Gastrocnemius medialis (tissue), 4 donors: ENCODE results near the gene FBLIM1. TPM values are rescaled to one million over a fixed set of nuclear protein-coding genes. Genes with fewer than 3 reads are reported as not detected.
A peak's percentile ranks its signal among the peaks of the same experiment; 100 is the strongest.

Experiments used
- ATAC-seq, 2 donors: fragments of 150-250 bp; one replicate each; pipeline ENCODE4 v1.9.1; 2016
- DNase-seq, 2 donors: peaks; one replicate each; pipeline ENCODE4 v3.0.0-alpha.2; 2019
- H3K27ac ChIP-seq, 4 donors: fragments of 200-600 bp; sonication (generic); 1 replicate in 1 of 4; 2 replicates in 3 of 4; pipeline ENCODE4 v1.5.1; 2016 to 2018; ENCODE audit warnings: mild to moderate bottlenecking in 2 of 4, moderate library complexity in 1 of 4
- H3K27me3 ChIP-seq, 3 donors: fragments of 200-600 bp; sonication (generic) in 2 of 3; 1 replicate in 1 of 3; 2 replicates in 2 of 3; pipeline versions ENCODE4 v1.5.1 to v1.6.0; 2016 to 2019; ENCODE audit warnings: mild to moderate bottlenecking in 1 of 3, moderate library complexity in 1 of 3
- H3K36me3 ChIP-seq, 2 donors: fragments of 200-600 bp; sonication (generic) in 1 of 2; one replicate each; pipeline ENCODE4 v1.5.1; 2017 to 2018
- H3K4me1 ChIP-seq, 2 donors: fragments of 200-600 bp; sonication (generic) in 1 of 2; one replicate each; pipeline ENCODE4 v1.5.1; 2016 to 2017; ENCODE audit warnings: mild to moderate bottlenecking in 2 of 2
- H3K4me3 ChIP-seq, 4 donors: fragments of 200-600 bp; sonication (generic) in 3 of 4; 1 replicate in 1 of 4; 2 replicates in 3 of 4; pipeline ENCODE4 v1.5.1; 2016 to 2019; ENCODE audit warnings: mild to moderate bottlenecking in 2 of 4
- H3K9me3 ChIP-seq, 3 donors: fragments of 200-600 bp; sonication (generic) in 2 of 3; 1 replicate in 1 of 3; 2 replicates in 2 of 3; pipeline ENCODE4 v1.5.1; 2016 to 2019
- POLR2A ChIP-seq, 2 donors: fragments of 450-650 bp; IDR thresholded peaks; one replicate each; pipeline ENCODE4 v1.6.1; 2017; ENCODE audit warnings: antibody characterized with exemption in 2 of 2, mild to moderate bottlenecking in 2 of 2, moderate library complexity in 2 of 2
- in situ Hi-C, 4 donors: fragments of 200-750 bp; cut with MboI; loops; one replicate each; pipeline versions ENCODE4 v1.15.0 to v1.8.0; 2017; ENCODE audit warnings: low sequenced_read_pairs in 4 of 4
- intact Hi-C: fragments of 100-400 bp; cut with DNase I; formaldehyde crosslinking; loops from one replicate; pipeline ENCODE4 v1.15.1; 2023; ENCODE audit warnings: low total_unique reads
- total RNA-seq, 4 donors: library from RNA; depleted of rRNA; stranded (reverse); fragments of >200 nt; gene quantifications; one replicate each; pipeline versions ENCODE4 v1.1.0 to v1.2.3, GENCODE V29; 2016
- TF ChIP-seq, protein P1 (sequence below), 5 experiments: fragments of 450-650 bp in 3 of 5; fragments of 200-600 bp in 2 of 5; sonication (generic) in 2 of 5; IDR thresholded peaks in 4 of 5; conservative IDR thresholded peaks in 1 of 5; 1 replicate in 4 of 5; 2 replicates in 1 of 5; pipeline ENCODE4 v1.5.1; 2016 to 2019; ENCODE audit warnings: antibody characterized with exemption in 5 of 5, mild to moderate bottlenecking in 3 of 5, moderate library complexity in 3 of 5

FBLIM1 gene
- total RNA-seq, 4 donors from 2014 or later: 1.4 to 3.9 (median 3.8) TPM

DNA sequence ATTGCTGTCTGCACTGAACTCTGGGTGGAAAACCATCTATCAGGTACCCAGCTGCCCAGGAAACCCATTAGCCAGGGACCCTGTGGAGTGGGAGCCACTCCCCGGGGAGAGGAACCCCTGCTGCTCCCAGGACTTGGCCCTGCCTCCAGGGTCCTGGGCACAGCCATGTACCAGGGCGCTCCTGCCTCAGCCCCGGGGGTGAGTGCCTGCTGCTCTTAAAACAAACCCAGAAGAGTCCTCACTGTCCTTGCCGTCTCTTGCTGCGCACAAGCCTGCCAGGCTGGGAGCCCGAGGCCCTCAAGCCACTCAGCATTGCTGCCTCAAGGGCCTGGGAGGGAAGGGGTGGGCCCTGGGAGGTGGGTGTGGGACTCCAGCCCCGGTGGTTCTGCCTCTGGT is 25.9 kb upstream of the FBLIM1 start:
- intact Hi-C loops: no loop called here
- Histone ChIP-seq H3K27me3 (no peaks in the 10 kb centered on the region), H3K36me3 (peaks cover 0 to 73% of the 10 kb centered on the region in 2 donors), H3K4me1 (peaks cover 28 to 40% of the 10 kb centered on the region in 2 donors), H3K27ac (peak overlapping the region; percentile 59 to 95 (median 89)), H3K9me3 (no peaks in the 10 kb centered on the region), H3K4me3 (no peak overlapping the region)
- DNase-seq (peak in 1 of 2 donors; percentile 10), ATAC-seq (no peak)
- in situ Hi-C loops: loop anchor here in 2 of 4 donors (10.0 to 25.0 kb wide), 2 partner anchors 138 to 145 kb away; partner anchors contain the start of gene AGMAT (in 1 of the 2)
- no peak for TF ChIP-seq POLR2A (IDR thresholded peaks at IDR 0.05)
- TF ChIP-seq, protein P1, sequence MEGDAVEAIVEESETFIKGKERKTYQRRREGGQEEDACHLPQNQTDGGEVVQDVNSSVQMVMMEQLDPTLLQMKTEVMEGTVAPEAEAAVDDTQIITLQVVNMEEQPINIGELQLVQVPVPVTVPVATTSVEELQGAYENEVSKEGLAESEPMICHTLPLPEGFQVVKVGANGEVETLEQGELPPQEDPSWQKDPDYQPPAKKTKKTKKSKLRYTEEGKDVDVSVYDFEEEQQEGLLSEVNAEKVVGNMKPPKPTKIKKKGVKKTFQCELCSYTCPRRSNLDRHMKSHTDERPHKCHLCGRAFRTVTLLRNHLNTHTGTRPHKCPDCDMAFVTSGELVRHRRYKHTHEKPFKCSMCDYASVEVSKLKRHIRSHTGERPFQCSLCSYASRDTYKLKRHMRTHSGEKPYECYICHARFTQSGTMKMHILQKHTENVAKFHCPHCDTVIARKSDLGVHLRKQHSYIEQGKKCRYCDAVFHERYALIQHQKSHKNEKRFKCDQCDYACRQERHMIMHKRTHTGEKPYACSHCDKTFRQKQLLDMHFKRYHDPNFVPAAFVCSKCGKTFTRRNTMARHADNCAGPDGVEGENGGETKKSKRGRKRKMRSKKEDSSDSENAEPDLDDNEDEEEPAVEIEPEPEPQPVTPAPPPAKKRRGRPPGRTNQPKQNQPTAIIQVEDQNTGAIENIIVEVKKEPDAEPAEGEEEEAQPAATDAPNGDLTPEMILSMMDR (IDR thresholded peaks at IDR 0.05 in 4 of 5, conservative IDR thresholded peaks at IDR 0.05 in 1 of 5): no peak

DNA sequence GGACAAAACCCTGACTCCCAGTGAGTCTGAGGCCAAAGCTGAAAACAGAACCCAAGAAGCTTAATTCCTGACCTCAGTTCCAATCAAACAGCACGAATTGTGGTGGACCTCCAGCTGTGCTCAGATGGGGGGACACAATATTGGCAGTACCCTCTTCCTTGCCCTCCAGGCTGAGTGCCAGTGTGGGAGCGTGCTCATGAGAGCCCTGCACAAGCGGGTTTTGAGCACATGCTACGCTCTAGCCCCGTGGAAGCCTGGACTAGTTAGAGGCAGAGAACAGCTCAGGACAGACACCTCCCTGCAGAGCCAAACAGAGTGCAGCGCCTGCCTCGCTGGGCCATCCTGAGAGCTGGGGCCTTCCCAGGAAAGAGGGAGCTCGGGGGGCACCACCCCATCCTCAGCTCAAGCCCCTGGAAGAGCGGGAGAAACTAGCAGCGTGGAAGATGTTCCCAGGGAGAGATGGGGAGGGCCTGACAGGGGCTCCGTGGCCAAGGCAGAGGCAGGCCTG is 25.3 kb upstream of the FBLIM1 start:
- Histone ChIP-seq H3K27ac (peak overlapping the region; percentile 59 to 95 (median 89)), H3K36me3 (peaks cover 0 to 67% of the 10 kb centered on the region in 2 donors), H3K27me3 (no peaks in the 10 kb centered on the region), H3K4me3 (no peak overlapping the region), H3K9me3 (no peaks in the 10 kb centered on the region), H3K4me1 (peaks cover 30 to 41% of the 10 kb centered on the region in 2 donors)
- in situ Hi-C loops: loop anchor here in 2 of 4 donors (10.0 to 25.0 kb wide), 2 partner anchors 138 to 146 kb away; partner anchors contain the start of gene AGMAT (in 1 of the 2)
- DNase-seq (peak in 1 of 2 donors; percentile 14), ATAC-seq (no peak)
- TF ChIP-seq, protein P1 (IDR thresholded peaks at IDR 0.05 in 4 of 5, conservative IDR thresholded peaks at IDR 0.05 in 1 of 5): no peak
- TF ChIP-seq POLR2A (IDR thresholded peaks at IDR 0.05): no peak
- intact Hi-C loops: no loop called here

DNA sequence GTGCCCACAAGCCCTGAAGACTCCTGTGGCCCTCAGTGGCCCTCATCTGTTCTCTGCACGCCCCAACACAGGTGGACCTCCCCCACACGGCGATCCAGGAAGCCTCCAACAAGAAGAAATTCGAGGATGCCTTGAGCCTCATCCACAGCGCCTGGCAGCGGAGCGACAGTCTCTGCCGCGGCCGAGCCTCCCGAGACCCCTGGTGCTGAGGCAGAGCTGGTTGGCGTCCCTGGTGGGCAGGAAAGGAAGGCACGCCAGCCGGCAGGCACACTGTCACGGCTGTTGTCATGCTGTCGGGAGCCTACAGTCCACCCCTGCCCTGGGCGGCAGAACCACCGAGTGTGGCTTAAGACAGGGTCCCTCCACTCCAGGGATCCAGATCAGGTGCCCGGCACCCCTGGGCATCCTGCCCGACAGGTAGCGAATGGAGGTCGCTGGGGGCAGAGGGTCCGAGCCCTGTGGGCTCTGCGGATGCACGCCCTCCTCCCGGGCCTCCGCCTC is 24.8 kb upstream of the FBLIM1 start:
- H3K9me3 ChIP-seq: no peaks in the 10 kb centered on the region
- H3K36me3 ChIP-seq: peaks cover 0 to 62% of the 10 kb centered on the region in 2 donors
- peak in 1 of 2 donors; percentile 11 for DNase-seq
- H3K27ac ChIP-seq: peak overlapping the region; percentile 59 to 95 (median 89)
- intact Hi-C loops: no loop called here
- peaks cover 32 to 41% of the 10 kb centered on the region in 2 donors for H3K4me1 ChIP-seq
- no peaks in the 10 kb centered on the region for H3K27me3 ChIP-seq
- no peak overlapping the region for H3K4me3 ChIP-seq
- TF ChIP-seq, protein P1 (IDR thresholded peaks at IDR 0.05 in 4 of 5, conservative IDR thresholded peaks at IDR 0.05 in 1 of 5): no peak
- no peak for TF ChIP-seq POLR2A (IDR thresholded peaks at IDR 0.05)
- in situ Hi-C loops: loop anchor here in 2 of 4 donors (10.0 to 25.0 kb wide), 2 partner anchors 139 to 146 kb away; partner anchors contain the start of gene AGMAT (in 1 of the 2)
- no peak for ATAC-seq

DNA sequence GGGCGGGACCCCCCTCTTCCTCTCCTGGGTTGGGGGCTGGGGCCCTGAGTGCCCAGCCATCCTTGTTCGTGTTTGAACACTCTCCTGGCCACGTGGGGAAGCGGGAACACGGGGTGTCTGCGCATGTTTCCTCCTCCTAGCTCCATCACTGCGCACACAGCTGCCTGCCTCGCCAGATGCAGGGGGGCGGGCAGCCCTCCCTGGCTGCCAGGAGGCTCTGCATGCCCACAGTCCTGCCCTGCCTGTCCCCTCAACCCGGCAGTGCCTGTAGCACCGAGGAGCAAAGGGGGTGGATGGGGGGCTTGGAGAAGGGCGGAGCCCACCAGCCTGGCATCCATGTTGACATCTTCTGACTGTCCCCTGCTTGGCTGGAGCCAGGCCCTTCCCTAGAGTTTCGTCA is 24.3 kb upstream of the FBLIM1 start:
- H3K4me3 ChIP-seq: no peak overlapping the region
- in situ Hi-C loops: loop anchor here in 2 of 4 donors (10.0 to 25.0 kb wide), 2 partner anchors 139 to 147 kb away; partner anchors contain the start of gene AGMAT (in 1 of the 2)
- H3K27me3 ChIP-seq: no peaks in the 10 kb centered on the region
- DNase-seq: peak in 1 of 2 donors; percentile 15
- TF ChIP-seq, protein P1 (IDR thresholded peaks at IDR 0.05 in 4 of 5, conservative IDR thresholded peaks at IDR 0.05 in 1 of 5): no peak
- TF ChIP-seq POLR2A (IDR thresholded peaks at IDR 0.05): no peak
- no peak for ATAC-seq
- peaks cover 37 to 43% of the 10 kb centered on the region in 2 donors for H3K4me1 ChIP-seq
- peaks cover 0 to 57% of the 10 kb centered on the region in 2 donors for H3K36me3 ChIP-seq
- intact Hi-C loops: no loop called here
- peak overlapping the region; percentile 86 to 96 (median 94) for H3K27ac ChIP-seq
- H3K9me3 ChIP-seq: no peaks in the 10 kb centered on the region
